OCI-LY1 (cell line): ENCODE measurements around the gene CSMD2.
A peak's percentile ranks its signal among the peaks of the same experiment; 100 is the strongest.

ENCODE experiments used
- H2AFZ ChIP-seq: fragments of 200-600 bp; sonication (generic), shearing (Covaris generic); 2 replicates; pipeline ENCODE4 v1.6.0; 2014; ENCODE audit warnings: antibody characterized with exemption, mild to moderate bottlenecking, low read length
- H3F3A ChIP-seq: fragments of 200-600 bp; sonication (generic), shearing (Covaris generic); 2 replicates; pipeline ENCODE4 v1.6.0; 2014; ENCODE audit warnings: mild to moderate bottlenecking, antibody characterized with exemption, low read length, moderate library complexity; ENCODE audit not compliant: insufficient read depth
- H3K27ac ChIP-seq: fragments of 200-600 bp; sonication (generic); 2 replicates; pipeline ENCODE4 v1.5.1; 2014; ENCODE audit warnings: low read length, mixed run types, mild to moderate bottlenecking, low read depth; ENCODE audit not compliant: poor library complexity, severe bottlenecking
- H3K27me3 ChIP-seq: fragments of 200-600 bp; sonication (generic); 2 replicates; pipeline ENCODE4 v1.6.0; 2014; ENCODE audit warnings: antibody characterized with exemption, mild to moderate bottlenecking, low read length, moderate library complexity; ENCODE audit not compliant: insufficient read depth
- H3K36me3 ChIP-seq: fragments of 200-600 bp; sonication (generic); 2 replicates; pipeline ENCODE4 v1.6.1; 2014; ENCODE audit warnings: mild to moderate bottlenecking, antibody characterized with exemption, low read length, moderate library complexity, mixed read lengths; ENCODE audit not compliant: insufficient read depth
- H3K4me1 ChIP-seq: fragments of 200-600 bp; sonication (generic); 2 replicates; pipeline ENCODE4 v1.5.1; 2014; ENCODE audit warnings: mild to moderate bottlenecking, low read length, moderate library complexity; ENCODE audit not compliant: insufficient read depth, severe bottlenecking
- H3K4me2 ChIP-seq: fragments of 200-600 bp; sonication (generic), shearing (Covaris generic); 2 replicates; pipeline ENCODE4 v1.6.1; 2014; ENCODE audit warnings: low read length
- H3K4me3 ChIP-seq: fragments of 200-600 bp; sonication (generic); 2 replicates; pipeline ENCODE4 v1.5.1; 2014; ENCODE audit warnings: low read length, low read depth, mild to moderate bottlenecking, mixed read lengths; ENCODE audit not compliant: poor library complexity, severe bottlenecking
- H3K79me2 ChIP-seq: fragments of 200-600 bp; shearing (Covaris generic); 2 replicates; pipeline ENCODE4 v1.6.1; 2016; ENCODE audit warnings: mixed run types, low read length, mixed read lengths; ENCODE audit not compliant: insufficient read depth
- H3K9ac ChIP-seq: fragments of 200-600 bp; sonication (generic), shearing (Covaris generic); 2 replicates; pipeline ENCODE4 v1.6.1; 2014; ENCODE audit warnings: mild to moderate bottlenecking, low read length, mixed read lengths
- H3K9me2 ChIP-seq: fragments of 200-600 bp; sonication (generic), shearing (Covaris generic); 2 replicates; pipeline ENCODE4 v1.6.1; 2014; ENCODE audit warnings: low read depth, mild to moderate bottlenecking, low read length, mixed read lengths
- H3K9me3 ChIP-seq: fragments of 200-600 bp; shearing (Covaris generic); 2 replicates; pipeline ENCODE4 v1.6.1; 2014; ENCODE audit warnings: low read length, mixed read lengths
- H4K20me1 ChIP-seq: fragments of 200-600 bp; sonication (generic), shearing (Covaris generic); 2 replicates; pipeline ENCODE4 v1.6.0; 2016; ENCODE audit warnings: mild to moderate bottlenecking, low read length; ENCODE audit not compliant: insufficient read depth
- EZH2 ChIP-seq: fragments of 200-600 bp; sonication (generic), shearing (Covaris generic); IDR thresholded peaks from 2 replicates; pipeline ENCODE4 v1.8.0; 2017; ENCODE audit warnings: borderline replicate concordance, mixed run types, mild to moderate bottlenecking, antibody characterized with exemption, low read length, moderate library complexity, mixed read lengths
- TF ChIP-seq, protein P1 (sequence below): fragments of 200-600 bp; sonication (generic), shearing (Covaris generic); IDR thresholded peaks from 2 replicates; pipeline ENCODE4 v1.5.1; 2017; ENCODE audit warnings: mild to moderate bottlenecking, antibody characterized with exemption, low read length, moderate library complexity, mixed read lengths

The CSMD2 gene

DNA sequence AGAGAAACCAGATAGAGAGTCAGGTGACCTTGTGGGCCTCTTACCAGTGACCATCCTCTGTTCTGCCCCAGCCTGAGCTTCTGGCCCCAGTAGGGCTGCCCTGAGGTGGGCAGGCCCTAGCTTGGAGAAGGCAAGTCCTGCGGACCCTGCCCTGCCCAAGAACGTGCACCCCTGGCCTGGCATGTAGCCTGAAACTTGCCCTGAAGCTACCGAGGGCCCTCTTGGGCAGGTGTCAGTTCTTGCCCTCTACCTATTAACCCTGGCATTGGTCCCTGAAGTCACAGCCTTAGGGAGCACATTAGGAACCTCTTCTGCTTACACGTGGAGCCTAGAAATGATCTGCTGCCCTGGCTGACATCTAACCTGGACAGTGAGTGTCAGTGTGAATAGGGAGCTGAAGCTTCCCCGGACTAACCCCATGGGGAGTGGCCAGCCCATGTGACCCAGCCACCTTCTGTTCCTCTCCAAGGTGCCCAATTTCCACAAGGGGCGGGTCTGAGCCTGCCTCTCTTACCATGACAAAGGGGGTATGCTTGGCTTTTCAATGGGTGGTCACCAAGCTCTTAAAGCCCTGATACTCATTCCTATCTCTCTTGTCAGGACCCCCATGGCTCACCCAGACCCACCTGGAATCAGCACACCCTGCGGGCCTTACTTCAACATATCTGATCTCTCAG lies 529.6 kb downstream of the CSMD2 start:
- H2AFZ ChIP-seq: no peak overlapping the region
- no peaks in the 10 kb centered on the region for H4K20me1 ChIP-seq
- no peaks in the 10 kb centered on the region for H3F3A ChIP-seq
- H3K4me1 ChIP-seq: no peaks in the 10 kb centered on the region
- no peaks in the 10 kb centered on the region for H3K9me3 ChIP-seq
- H3K79me2 ChIP-seq: no peaks in the 10 kb centered on the region
- no peaks in the 10 kb centered on the region for H3K27me3 ChIP-seq
- no peak overlapping the region for H3K9ac ChIP-seq
- H3K4me2 ChIP-seq: no peak overlapping the region
- H3K36me3 ChIP-seq: no peaks in the 10 kb centered on the region
- H3K4me3 ChIP-seq: no peak overlapping the region
- no peak overlapping the region for H3K27ac ChIP-seq
- no peaks in the 10 kb centered on the region for H3K9me2 ChIP-seq
- no peak for TF ChIP-seq EZH2
- TF ChIP-seq, protein P1, sequence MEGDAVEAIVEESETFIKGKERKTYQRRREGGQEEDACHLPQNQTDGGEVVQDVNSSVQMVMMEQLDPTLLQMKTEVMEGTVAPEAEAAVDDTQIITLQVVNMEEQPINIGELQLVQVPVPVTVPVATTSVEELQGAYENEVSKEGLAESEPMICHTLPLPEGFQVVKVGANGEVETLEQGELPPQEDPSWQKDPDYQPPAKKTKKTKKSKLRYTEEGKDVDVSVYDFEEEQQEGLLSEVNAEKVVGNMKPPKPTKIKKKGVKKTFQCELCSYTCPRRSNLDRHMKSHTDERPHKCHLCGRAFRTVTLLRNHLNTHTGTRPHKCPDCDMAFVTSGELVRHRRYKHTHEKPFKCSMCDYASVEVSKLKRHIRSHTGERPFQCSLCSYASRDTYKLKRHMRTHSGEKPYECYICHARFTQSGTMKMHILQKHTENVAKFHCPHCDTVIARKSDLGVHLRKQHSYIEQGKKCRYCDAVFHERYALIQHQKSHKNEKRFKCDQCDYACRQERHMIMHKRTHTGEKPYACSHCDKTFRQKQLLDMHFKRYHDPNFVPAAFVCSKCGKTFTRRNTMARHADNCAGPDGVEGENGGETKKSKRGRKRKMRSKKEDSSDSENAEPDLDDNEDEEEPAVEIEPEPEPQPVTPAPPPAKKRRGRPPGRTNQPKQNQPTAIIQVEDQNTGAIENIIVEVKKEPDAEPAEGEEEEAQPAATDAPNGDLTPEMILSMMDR: no peak

DNA sequence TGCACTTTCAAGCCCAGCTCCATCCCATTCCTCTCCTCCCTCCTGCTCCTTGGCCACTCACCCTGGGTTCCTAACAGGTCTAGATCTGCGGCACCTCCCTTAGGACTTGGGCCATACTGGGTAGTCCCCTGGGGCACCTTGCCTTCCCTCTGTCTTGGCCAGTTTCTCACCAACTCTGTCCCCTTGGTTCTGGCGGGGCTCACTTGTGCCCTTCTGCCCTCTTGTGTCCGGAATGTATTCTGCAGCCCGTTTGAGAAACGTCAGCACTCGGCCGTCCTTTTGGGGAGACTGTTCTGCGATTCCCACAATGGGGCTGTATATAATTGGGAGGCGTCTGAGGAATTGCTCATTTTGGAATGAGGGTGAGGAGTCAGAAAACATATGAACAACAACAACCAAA lies 530.2 kb downstream of the CSMD2 start:
- Histone ChIP-seq H3K9ac (no peak overlapping the region), H2AFZ (no peak overlapping the region), H3F3A (no peaks in the 10 kb centered on the region), H3K4me3 (no peak overlapping the region), H3K9me3 (no peaks in the 10 kb centered on the region), H3K27me3 (no peaks in the 10 kb centered on the region), H4K20me1 (no peaks in the 10 kb centered on the region), H3K27ac (no peak overlapping the region), H3K79me2 (no peaks in the 10 kb centered on the region), H3K9me2 (no peaks in the 10 kb centered on the region), H3K4me1 (no peaks in the 10 kb centered on the region), H3K4me2 (no peak overlapping the region), H3K36me3 (no peaks in the 10 kb centered on the region)
- TF ChIP-seq, protein P1: peak; percentile 59
- TF ChIP-seq EZH2: no peak

DNA sequence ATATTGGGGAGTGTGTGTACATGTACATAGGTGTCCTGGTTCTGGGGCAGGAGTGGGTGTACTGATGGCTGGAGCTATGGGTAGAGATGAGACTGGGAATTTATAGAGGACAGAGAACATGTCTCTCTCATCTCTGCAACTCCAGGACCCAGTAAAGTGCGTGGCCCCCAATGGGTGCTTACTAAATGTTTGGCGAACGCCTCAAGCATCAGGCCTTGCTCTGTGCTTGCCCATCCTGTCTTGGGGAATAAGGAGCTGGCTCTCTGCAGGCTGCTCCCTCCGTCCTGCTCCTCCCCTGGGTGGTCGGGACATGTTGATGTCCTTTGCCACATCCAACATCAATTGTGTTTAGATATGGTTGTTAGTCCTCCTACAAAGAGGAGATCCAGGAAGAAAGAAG lies 530.9 kb downstream of the CSMD2 start:
- Histone ChIP-seq H3K4me2 (no peak overlapping the region), H3K79me2 (no peaks in the 10 kb centered on the region), H4K20me1 (no peaks in the 10 kb centered on the region), H3K9me3 (no peaks in the 10 kb centered on the region), H3K4me3 (no peak overlapping the region), H3K9me2 (no peaks in the 10 kb centered on the region), H3K4me1 (no peaks in the 10 kb centered on the region), H2AFZ (no peak overlapping the region), H3K36me3 (no peaks in the 10 kb centered on the region), H3K9ac (no peak overlapping the region), H3K27ac (no peak overlapping the region), H3K27me3 (no peaks in the 10 kb centered on the region), H3F3A (no peaks in the 10 kb centered on the region)
- TF ChIP-seq, protein P1: no peak
- no peak for TF ChIP-seq EZH2
